HPDE6-E6E7 (cell line): ENCODE results near the gene SEMA3G.

Experiments used
- DNase-seq: peaks from one replicate; pipeline ENCODE4 v3.0.0; 2011; ENCODE audit warnings: missing footprints; ENCODE audit errors: extremely low spot score

The SEMA3G gene

DNA sequence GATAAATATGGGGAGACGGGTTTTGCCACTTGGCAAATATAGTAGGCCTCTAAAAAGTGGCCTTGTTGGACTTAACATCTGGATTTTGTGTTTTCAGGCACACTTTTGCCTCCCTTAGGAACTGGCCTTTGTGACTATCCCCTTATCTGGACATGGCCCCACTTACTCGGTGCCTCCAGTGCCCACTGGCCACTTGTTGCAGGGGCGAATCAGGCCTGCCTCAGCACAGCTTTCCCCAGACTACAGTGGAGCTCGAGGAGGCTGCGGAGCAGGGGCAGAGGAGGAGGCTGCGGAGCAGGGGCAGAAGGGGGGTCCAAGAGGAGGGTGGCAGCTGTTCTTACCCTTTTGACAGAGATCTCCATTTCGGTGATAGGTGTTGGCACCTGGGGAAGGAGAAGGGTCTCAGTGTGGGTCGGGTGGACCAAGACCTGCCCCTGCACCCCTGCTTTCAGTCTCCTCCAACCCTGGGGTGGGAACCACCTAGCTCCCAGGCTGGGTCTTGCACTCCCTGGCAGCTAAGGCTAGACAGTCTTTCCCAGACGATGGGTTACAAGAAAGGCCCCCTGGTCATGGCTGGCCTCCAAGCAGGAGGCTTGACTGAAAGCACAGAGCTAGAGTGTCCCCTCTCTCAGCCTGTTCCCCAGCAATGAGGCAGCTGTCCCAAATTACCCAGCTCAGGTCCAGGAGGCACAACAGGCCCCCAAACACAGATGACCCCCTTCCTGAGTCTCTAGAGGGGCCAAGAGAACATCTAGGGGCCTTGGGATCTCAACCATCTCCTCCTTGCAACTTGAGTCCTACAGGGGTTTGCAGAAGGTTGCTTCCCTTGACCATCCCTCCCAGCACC is 6.1 kb downstream of the SEMA3G start:
- DNase-seq, result no peak

DNA sequence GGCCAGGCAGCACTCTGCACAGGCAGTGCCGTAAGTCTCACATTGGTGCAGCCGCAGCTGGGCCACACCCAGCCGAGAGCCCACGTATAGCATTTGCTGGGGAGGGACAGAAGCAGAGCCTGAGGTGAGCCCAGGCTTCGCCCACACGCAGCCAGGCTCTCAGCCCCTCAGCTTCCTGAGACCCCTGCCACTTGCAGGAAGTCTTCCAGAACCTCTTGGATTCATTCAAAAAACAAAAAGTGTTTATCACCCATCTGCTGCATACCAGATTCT is 6.9 kb downstream of the SEMA3G start:
- DNase-seq, result no peak

DNA sequence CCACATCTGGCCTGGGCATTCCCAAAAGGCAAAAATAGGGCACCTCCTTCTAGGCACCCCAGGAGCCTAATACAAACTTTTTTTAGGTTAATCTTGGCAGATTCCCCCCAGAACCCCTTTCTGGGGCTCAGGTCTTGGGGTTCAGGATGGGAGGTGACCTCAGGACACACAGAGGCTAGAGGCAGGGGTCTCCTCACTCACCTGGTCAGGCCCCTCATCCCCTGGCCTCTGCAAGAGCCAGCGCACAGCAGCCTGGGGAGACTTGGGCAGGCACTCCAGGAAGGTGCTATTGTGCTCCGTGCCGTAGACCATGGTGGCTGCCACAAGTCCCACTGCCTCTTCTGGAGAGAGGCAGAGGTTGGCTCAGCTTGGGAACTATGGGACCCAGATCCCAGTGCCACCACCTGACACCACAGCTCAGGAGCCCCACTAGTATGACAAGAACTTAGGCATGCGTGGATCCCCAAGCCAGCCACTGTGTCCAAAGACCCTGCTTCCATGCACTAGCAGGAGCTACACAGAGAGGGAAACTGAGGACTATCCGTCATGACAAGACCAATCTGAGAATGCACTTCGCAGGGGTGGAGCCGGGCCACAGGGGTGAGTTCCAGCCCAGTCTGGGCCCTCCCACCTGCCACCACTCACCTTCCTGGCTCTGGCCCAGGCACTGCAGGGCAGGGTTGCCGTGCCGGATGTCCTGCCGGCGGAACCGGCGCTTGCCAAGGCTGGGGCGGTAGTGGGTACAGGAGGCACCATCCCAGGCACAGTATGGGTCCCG is 7.4 kb downstream of the SEMA3G start:
- DNase-seq, result no peak

DNA sequence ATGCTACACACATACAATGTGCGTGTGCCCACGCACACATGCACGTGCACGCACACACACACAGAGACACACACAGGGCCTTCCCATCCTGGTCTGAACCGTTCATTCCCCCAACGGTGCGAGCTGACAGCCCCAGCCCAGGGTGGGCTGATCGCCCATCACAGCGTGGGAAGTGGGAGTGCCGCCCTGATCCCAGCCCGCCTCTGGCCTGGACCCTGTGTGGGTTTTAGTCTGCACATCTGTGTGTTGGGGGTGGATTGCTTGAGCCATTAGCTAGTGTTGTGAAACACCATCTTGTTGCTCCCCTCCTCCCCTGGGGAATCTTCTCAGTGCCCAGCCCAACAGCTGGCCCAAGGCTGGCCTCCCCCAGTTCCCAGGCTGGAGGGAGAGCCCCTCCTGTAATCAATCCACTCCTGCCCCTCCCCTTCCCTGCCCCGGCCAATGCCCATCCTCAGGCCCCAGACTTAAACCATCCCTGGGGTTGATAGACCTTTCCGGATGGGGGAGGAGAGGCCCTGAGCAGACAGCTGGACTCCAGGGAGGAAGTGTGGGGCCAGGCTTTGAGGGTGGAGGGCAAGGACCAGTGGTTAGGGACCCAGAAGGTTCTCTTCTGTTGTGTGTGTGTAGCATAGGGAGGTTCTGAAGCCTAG is 8.3 kb downstream of the SEMA3G start:
- DNase-seq, result no peak

DNA sequence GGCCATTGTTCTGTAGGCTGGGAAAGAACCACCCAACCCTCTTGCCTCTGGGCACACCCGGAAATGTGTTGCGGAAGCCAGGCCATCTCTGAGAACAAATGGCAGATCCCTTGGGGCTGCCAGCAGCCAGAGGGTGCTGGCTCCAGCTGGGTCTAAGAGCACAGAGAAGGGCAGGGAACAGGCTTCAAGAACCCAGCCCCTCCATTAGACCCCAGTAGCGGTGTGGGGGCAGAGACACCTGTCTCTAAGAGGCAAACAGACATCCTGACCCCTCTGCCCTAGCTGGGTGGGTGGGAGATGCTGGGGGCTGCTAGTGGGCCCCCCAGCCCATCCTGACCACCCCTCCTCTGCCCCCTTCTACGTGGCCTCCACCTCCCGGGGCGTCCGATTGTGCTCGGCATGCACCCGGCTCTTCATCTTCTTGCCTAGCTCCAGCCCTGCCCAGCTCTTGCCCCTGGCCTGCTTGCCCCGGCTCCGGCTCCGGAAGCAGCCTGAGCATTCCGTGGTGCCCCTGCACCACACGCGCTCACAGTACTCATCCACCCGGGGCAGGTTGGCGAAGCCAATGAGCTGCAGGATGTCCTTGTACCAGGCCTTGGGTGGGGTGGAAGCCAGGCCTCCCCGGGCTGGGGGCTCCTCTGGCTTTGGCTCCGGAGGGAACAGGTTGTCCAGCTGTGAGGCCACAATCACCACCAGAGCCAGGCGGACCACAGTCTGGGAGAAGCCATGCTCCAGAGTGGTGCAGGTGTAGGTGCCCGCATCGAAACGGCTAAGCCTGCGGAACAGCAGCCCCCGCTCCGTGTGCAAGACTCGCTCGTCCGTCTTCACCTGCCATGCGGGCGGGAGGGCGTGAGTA is 9.4 kb downstream of the SEMA3G start:
- DNase-seq, result no peak

DNA sequence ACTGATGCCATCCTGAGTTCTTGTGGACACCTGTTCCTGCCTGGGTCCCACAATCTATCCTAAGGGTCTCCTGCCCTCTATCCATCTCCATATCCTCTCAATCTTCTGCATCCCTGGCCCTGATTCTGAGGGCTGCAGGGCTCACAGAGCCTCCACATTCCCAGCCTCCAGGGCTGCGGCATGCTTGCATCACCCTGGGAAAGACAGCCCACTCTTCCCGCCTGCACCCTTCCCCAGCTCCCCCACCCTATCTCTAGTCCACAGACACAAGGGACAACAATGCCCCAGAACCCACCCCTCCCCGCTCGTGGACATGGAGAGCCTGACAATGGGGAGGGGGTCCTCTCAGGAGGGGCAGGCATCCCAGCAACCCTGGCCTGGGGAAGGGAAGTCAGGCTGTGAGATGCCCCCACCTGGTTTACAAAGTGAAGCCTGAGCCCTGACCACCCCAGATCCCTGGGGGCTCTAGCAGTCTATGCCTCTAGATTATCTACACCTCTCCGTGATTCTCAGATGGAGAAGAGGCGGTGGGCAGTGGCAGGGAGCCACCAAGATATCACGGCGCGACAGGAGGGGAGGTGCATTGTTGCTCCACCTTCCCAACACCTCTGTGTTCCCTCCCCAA is 10.3 kb downstream of the SEMA3G start:
- DNase-seq, result no peak

DNA sequence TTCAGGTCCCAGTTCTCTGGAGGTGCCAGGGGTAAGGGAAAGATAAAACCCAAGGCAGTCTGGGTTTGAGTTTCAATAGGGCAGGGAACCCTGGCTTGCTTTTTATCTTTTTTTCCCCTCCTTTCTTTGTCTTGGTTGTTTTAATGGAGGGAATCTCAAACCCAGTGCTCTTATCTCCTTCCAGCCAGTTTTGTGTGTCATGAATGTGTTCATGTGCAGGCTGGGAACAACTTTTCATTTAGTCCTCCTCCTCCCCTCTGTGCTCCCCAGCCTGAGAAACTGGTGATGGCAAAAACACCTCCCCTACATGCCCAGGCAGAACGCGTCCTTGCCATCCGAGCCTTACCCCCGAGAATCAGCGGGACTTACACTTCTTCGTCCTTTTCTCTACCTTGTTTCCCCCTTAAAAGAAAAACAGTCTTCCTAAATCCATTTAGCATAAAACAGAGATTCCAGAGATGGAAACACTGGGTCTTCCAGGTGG is 10.9 kb downstream of the SEMA3G start:
- DNase-seq, result no peak

- no peak for DNase-seq
These were observed 11.4 kb downstream of the SEMA3G start for GRCh38 chr3:52433328-52433995.

DNA sequence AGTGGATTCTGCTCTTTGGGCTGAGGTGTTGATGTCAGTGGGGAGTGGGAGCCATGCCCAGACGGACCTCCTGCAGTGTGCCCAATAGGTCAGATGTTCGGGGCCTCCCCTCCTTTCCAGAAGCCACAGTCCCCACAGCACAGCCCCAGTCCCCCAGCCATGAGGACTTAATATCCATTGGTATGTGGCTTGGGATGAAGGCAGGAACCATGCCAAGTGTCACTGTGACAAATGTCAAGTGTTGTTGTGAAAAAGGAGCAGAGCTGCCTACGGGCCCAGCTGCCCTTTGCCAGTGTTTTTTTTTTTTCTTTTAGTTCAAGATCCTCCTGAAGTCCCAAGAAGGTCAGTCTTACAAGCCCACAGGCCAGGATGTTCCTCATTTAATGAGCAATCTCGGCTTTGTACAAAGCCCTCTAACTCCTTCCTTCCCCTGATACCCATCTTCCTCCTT is 12.2 kb downstream of the SEMA3G start:
- no peak for DNase-seq

DNA sequence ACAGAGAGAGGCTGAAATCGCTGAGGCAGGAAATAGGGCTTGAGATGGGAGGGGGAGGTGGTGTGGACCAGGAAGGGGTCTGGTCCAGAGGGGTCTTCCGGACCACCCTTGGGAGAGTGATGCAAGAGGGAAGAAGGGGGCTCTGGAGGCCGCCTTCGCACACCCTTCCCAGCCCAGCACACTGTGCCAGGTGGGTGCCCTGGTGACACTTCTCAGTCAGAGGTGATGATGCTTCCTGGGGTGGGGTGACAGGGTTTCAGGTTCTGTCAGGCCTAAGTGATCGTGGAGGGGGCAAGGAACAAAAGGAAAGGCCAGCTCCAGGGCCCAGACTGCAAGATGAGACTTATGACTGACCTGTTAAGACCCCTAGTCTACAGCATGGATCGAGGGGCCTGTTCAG is 12.7 kb downstream of the SEMA3G start:
- no peak for DNase-seq

GRCh38 chr3:52431459-52432223 is 13.3 kb downstream of the SEMA3G start:
- no peak for DNase-seq

- no peak for DNase-seq
These were observed 14.5 kb downstream of the SEMA3G start for GRCh38 chr3:52430416-52430810.

- DNase-seq, result no peak
These were observed 15.0 kb downstream of the SEMA3G start for GRCh38 chr3:52429779-52430415.

- DNase-seq, result no peak
These were observed 15.9 kb downstream of the SEMA3G start for GRCh38 chr3:52429031-52429430.

DNA sequence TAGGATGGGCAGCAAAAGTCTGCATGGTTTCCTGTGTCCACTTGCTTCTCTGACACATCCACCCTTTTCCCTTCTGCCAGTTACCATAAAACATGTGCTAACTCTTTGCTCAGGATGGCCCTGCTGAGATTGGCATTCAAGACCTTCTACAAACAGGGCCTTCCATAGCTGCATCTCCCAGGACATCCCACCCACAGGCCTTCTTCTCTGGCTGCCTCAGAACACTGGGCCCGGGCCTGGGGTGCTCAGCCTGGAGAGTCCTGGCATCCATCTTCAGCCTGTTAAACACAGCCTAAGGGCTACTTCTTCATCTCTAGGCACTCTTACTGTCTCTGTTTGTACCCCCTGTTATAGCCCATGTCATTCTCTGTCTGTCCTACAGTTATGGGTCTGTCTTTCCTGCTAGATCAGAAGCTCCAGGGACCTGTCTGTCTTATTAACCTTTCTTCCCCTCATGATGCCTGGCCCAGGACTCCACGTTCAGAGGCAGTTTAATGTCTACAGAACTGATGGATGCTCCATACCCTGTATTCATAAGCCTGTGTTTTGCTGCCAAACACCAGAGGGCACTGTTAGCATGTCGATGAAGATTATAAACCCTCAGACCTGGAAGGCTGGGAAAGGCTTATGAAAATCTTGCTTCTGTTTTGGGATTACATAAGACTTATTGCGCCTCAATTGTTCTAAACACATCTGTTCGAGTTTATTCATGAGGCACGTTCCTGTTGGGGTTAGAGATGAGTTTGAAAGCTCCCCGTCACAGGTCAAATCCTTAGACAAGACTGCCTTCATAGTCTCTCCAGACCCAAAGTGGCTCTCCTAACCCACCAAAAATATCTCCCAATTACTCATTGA is 16.5 kb downstream of the SEMA3G start:
- no peak for DNase-seq

DNA sequence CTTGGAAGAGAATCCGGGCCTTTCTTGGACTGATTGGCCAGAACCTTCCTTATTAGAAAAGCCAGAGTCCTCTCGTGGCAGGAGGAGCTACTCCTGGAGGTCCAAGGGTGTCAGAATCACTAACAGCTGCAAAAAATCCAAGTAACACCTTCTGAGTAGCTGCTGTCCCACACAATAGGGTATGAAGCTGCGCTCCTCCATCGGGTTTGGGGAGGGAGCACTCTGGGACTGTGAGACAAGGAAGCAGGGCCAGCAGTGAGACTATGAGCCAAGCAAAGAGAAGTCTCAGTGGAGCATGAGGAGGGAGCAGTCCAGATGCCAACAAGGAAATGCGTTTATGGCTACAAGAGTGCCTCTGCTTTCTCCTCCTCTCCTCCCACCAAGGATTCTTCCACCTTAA is 21.7 kb downstream of the SEMA3G start:
- DNase-seq, result no peak

- no peak for DNase-seq
These were observed 22.2 kb downstream of the SEMA3G start for GRCh38 chr3:52422669-52423068.

- DNase-seq, result no peak
These were observed 24.5 kb downstream of the SEMA3G start for GRCh38 chr3:52420388-52420787.
